HG02840 (cell line): ENCODE results near the gene CTDSPL.

ENCODE experiments used
- ATAC-seq: cut with Tn5 transposase; IDR thresholded peaks from one replicate; pipeline ENCODE4 v1.9.1; 2021; ENCODE audit warnings: mild to moderate bottlenecking, moderate library complexity, moderate number of reproducible peaks; ENCODE audit not compliant: unreplicated experiment, low FRiP score

Gene CTDSPL

GRCh38 chr3:37887824-37888223 is 26.1 kb downstream of the CTDSPL start:
- no peak for ATAC-seq

- no peak for ATAC-seq
Measured at GRCh38 chr3:37888421-37888820, 26.7 kb downstream of the CTDSPL start.

DNA sequence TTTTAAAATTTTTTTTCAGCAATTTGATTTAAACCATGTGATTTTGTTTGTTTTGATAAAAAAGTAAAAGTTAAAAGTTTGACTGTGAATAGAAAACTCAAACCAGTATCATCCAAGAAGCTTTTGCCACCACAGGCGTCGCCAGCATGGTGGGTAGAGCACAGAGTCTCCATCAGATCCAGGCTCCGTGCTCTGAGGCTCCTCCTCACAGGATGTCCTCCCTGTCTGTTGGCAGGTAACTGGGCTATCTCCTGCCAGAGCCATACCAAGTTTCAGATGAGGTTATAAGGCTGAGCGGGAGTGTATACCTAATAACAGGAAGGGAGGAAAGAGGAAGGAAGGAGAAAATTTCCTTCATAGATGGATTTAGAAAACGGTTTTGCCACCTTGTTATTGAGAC is 28.8 kb downstream of the CTDSPL start:
- ATAC-seq, result no peak

DNA sequence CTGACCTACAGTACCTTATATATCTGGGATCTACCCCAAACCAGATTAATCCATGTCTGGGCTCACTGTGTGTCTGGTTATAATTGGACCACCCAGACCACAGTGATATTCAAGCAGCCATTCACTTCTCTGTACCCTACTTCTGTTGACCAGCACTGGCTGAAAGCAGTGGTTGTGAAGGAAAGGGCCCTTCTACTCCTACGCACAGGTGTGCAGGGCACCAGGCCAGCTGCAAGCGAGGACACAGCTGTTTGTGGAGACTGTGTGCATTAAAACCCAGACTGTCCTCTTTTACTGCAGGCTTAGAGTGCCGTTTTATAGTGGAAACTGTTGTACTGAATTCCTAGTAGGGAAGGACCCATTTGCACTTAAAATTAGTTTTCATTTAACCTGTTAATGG is 29.5 kb downstream of the CTDSPL start:
- ATAC-seq, result peak; percentile 70

- no peak for ATAC-seq
Measured at GRCh38 chr3:37892927-37893600, 31.4 kb downstream of the CTDSPL start.

DNA sequence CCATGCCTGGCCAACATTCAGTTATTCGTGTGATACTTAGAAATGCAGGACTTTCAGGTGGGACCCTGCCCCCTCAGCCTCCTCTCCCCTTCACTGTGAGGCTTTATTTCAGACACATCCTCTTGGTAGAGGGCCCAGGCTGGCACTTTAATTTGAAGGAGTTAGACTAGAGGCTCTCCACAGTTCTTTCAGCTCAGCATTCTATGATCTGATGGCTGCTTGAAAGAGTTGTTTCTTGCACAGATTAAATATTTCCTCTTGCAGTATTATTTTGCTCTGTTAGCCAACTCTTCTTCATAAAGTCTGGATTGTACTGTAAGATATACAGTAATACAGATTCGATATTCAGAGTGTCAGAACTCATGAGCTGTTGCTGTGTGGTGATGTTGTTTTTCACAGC is 35.1 kb downstream of the CTDSPL start:
- ATAC-seq, result no peak

DNA sequence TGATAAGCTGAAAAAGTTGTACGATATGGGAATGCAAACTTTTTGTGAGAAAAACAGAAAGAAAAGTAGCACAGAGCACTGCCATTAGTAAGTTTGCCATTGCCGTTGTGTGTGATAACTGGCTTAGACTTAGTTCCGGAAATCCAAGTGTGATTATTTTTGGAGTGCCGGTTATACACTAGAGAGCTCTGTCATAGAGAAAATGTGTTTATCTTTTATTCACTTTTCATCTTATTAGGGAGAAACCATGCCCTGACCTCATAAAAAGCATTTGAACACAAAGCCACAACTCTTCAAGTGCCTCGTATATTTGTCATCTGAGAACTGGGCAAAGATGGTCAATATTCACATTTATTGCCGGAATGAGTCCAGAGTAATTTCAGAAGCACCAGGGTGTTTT is 36.1 kb downstream of the CTDSPL start:
- no peak for ATAC-seq

DNA sequence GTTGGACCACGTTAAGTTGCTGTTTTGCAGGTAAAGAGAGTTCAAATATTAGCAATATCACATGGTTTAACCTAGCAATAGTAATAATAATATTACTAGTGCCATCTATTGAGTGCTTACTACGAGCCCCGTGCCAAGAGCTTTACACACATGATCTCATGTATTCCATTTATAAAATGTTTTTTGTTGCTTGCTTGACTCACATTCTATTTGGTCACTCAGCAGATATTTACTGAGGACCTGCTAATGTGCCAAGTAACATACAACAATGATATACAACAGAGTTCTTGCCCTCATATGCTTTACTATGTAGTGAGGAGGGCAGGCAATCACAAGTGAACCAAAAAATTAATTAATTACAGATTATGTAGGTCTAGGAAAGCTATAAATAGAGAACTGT is 36.7 kb downstream of the CTDSPL start:
- no peak for ATAC-seq

DNA sequence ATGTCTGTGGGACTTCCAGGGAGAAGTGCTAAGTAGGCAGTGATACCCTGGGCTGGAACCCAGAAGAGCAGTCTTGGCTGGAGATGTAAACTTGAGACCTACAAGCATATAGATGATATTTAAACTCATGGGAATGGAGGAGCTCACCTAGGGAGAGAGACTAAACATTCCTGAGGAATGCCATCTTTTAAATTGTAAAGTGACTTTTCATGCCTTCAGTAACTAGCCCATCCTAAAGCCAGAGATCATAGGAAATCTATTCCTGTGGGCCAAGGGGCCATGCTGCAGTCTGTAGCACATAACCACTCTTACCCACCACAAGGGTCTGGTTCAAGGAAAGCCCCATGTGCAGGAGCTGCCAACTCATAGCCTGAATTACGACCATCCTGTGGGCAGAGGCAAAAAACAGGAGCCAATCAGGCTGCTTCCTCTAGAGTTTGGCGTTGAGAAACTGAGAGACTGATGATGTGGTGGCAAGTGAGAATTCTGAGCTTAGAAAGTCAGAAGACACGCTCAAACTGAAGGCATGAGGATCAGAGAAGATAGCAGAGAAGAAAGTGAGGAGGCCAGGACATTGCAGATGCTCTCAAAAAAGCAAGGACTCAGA is 37.5 kb downstream of the CTDSPL start:
- ATAC-seq, result no peak

DNA sequence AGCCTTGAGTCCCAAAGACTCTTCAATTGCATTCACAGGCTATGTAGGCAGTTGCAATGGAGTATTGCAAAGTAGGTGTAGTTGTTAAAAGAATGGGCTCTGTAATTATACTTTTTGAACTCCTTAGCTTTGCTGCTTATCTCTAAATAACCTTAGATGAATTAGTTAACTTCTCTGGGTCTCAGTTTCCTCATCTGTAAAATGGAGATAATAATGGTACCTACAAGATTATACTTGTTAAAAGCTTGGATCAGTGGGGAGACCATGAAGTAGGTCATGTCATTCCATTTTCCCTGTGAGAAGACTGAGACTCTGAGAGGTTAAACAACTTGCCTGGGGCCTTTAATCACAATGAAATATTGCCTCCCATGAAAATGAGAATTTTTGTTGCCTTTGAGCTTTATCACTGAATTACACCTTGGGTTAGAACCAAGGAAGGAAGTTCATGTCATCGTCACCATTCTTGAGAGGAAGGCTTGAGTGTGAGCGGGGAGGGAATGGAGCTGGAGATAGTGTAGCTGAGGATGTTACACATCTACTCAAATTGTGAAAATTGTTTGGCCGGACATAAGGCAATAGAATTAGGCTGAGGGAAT is 38.1 kb downstream of the CTDSPL start:
- no peak for ATAC-seq

GRCh38 chr3:37901721-37902120 is 40.0 kb downstream of the CTDSPL start:
- ATAC-seq, result no peak

GRCh38 chr3:37902674-37903073 is 41.0 kb downstream of the CTDSPL start:
- no peak for ATAC-seq

GRCh38 chr3:37903320-37903719 is 41.6 kb downstream of the CTDSPL start:
- ATAC-seq, result no peak

DNA sequence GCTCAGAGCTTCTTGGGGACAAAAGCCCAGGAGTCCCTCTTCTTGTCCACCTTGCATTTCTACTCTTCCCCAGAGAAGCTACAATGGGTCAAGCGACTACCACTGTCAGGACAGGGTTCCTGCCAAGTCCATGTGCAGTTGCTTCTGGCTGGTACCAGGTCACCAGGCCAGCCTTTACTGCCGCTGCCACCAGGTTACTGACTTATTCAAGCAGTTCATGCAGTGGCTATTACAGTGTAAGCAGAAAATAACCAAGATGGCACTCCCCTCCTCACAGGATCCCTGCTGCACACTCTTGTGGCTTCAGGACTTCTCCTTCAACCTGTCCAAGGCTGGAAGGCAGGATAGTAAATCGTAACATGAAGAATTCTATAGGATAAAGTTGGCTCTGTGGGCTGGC is 42.1 kb downstream of the CTDSPL start:
- no peak for ATAC-seq

- no peak for ATAC-seq
Measured at GRCh38 chr3:37904601-37905000, 42.9 kb downstream of the CTDSPL start.

GRCh38 chr3:37905346-37905745 is 43.7 kb downstream of the CTDSPL start:
- no peak for ATAC-seq

- ATAC-seq, result no peak
Measured at GRCh38 chr3:37905987-37906674, 44.5 kb downstream of the CTDSPL start.

GRCh38 chr3:37906734-37907282 is 45.1 kb downstream of the CTDSPL start:
- no peak for ATAC-seq

GRCh38 chr3:37907371-37907770 is 45.7 kb downstream of the CTDSPL start:
- ATAC-seq, result no peak

GRCh38 chr3:37907906-37908305 is 46.2 kb downstream of the CTDSPL start:
- ATAC-seq, result peak; percentile 92
